HepG2 (cell line): ENCODE measurements around the gene DHRS1. TPM values are rescaled to one million over a fixed set of nuclear protein-coding genes. Genes with fewer than 3 reads are reported as not detected.
A peak's percentile ranks its signal among the peaks of the same experiment; 100 is the strongest.

Experiments
- CBX1 ChIP-seq: IDR thresholded peaks from one replicate; pipeline ENCODE4 v1.6.1; 2016; ENCODE audit warnings: antibody characterized with exemption, low read depth
- DBP ChIP-seq: sonication (generic); formaldehyde crosslinking; IDR thresholded peaks from 2 replicates; pipeline ENCODE4 v1.4.0; 2020; ENCODE audit warnings: missing genetic modification reagents; ENCODE audit errors: not compliant biosample characterization
- DPF2 ChIP-seq: sonication (generic); formaldehyde crosslinking; IDR thresholded peaks from 2 replicates; pipeline ENCODE4 v1.4.0; 2020; ENCODE audit warnings: mild to moderate bottlenecking, low read depth, missing genetic modification reagents, borderline replicate concordance
- ESRRA ChIP-seq: sonication (generic); formaldehyde crosslinking; IDR thresholded peaks from 2 replicates; pipeline ENCODE4 v1.5.1; 2020; ENCODE audit warnings: mild to moderate bottlenecking, low read depth, missing genetic modification reagents
- GMEB2 ChIP-seq: IDR thresholded peaks from 2 replicates; pipeline ENCODE4 v1.6.1; 2016; ENCODE audit warnings: missing biosample characterization, missing genetic modification reagents, low read depth
- GTF3A ChIP-seq: sonication (generic); formaldehyde crosslinking; conservative IDR thresholded peaks from 2 replicates; pipeline ENCODE4 v1.4.0; 2020; ENCODE audit warnings: mild to moderate bottlenecking, missing genetic modification reagents
- KLF15 ChIP-seq: sonication (generic); formaldehyde crosslinking; IDR thresholded peaks from 2 replicates; pipeline ENCODE4 v1.8.1; 2023; ENCODE audit warnings: borderline replicate concordance, mild to moderate bottlenecking, inconsistent platforms, missing genetic modification reagents, mixed read lengths
- KLF9 ChIP-seq: IDR thresholded peaks from 2 replicates; pipeline ENCODE4 v1.6.1; 2016; ENCODE audit warnings: low read depth
- MAFF ChIP-seq: IDR thresholded peaks from 2 replicates; pipeline ENCODE4 v1.6.1; 2011; ENCODE audit warnings: low read depth, low read length, improper control_type of control experiment
- MED8 ChIP-seq: sonication (generic); formaldehyde crosslinking; IDR thresholded peaks from 2 replicates; pipeline ENCODE4 v1.8.1; 2023; ENCODE audit warnings: mild to moderate bottlenecking, missing genetic modification reagents; ENCODE audit not compliant: insufficient replicate concordance
- MIER2 ChIP-seq: IDR thresholded peaks from 2 replicates; pipeline ENCODE4 v1.6.1; 2016; ENCODE audit warnings: missing biosample characterization, missing genetic modification reagents
- NFE2L1 ChIP-seq: sonication (generic); formaldehyde crosslinking; IDR thresholded peaks from 2 replicates; pipeline ENCODE4 v1.4.0; 2020; ENCODE audit warnings: missing genetic modification reagents, mild to moderate bottlenecking, borderline replicate concordance
- NFIC ChIP-seq: IDR thresholded peaks from 2 replicates; pipeline ENCODE4 v1.6.1; 2012; ENCODE audit warnings: mild to moderate bottlenecking, low read length, inconsistent platforms
- SCMH1 ChIP-seq: sonication (generic); formaldehyde crosslinking; IDR thresholded peaks from 2 replicates; pipeline ENCODE4 v1.9.0; 2021; ENCODE audit warnings: missing genetic modification reagents, mild to moderate bottlenecking, borderline replicate concordance
- U2AF2 ChIP-seq: fragments of 200-400 bp; formaldehyde crosslinking; IDR thresholded peaks from 2 replicates; pipeline ENCODE4 v1.6.1; 2017; ENCODE audit warnings: low read depth, mild to moderate bottlenecking, low read length
- ZNF10 ChIP-seq: sonication (generic); formaldehyde crosslinking; IDR thresholded peaks from 2 replicates; pipeline ENCODE4 v1.4.0; 2020; ENCODE audit warnings: mild to moderate bottlenecking, low read depth, missing genetic modification reagents, borderline replicate concordance
- ZNF432 ChIP-seq: sonication (generic); formaldehyde crosslinking; IDR thresholded peaks from 2 replicates; pipeline ENCODE4 v1.5.0; 2020; ENCODE audit warnings: missing genetic modification reagents, mild to moderate bottlenecking, borderline replicate concordance
- ZNF501 ChIP-seq: sonication (generic); formaldehyde crosslinking; IDR thresholded peaks from 2 replicates; pipeline ENCODE4 v1.5.1; 2020; ENCODE audit warnings: mild to moderate bottlenecking, moderate library complexity, missing genetic modification reagents
- ZNF543 ChIP-seq: sonication (generic); formaldehyde crosslinking; IDR thresholded peaks from 2 replicates; pipeline ENCODE4 v1.4.0; 2020; ENCODE audit warnings: mild to moderate bottlenecking, missing genetic modification reagents
- ZNF691 ChIP-seq: sonication (generic); formaldehyde crosslinking; IDR thresholded peaks from 2 replicates; pipeline ENCODE4 v1.4.0; 2020; ENCODE audit warnings: missing genetic modification reagents, low read depth, mild to moderate bottlenecking, borderline replicate concordance
- ZNF749 ChIP-seq: sonication (generic); formaldehyde crosslinking; IDR thresholded peaks from 2 replicates; pipeline ENCODE4 v1.8.0; 2022; ENCODE audit warnings: mild to moderate bottlenecking, missing genetic modification reagents, moderate library complexity, borderline replicate concordance
- ZNF761 ChIP-seq: sonication (generic); formaldehyde crosslinking; conservative IDR thresholded peaks from 2 replicates; pipeline ENCODE4 v1.4.0; 2020; ENCODE audit warnings: mild to moderate bottlenecking, missing genetic modification reagents
- ZNF839 ChIP-seq: sonication (generic); formaldehyde crosslinking; IDR thresholded peaks from 2 replicates; pipeline ENCODE4 v1.4.0; 2020; ENCODE audit warnings: missing genetic modification reagents, mild to moderate bottlenecking, borderline replicate concordance
- polyA plus RNA-seq, 8 experiments: library from polyadenylated mRNA; depleted of rRNA in 3 of 8; stranded (reverse) in 7 of 8; unstranded in 1 of 8; fragments of >200 nt; fragmentation: Illumina TruSeq in 4 of 8; extraction: Trizol in 4 of 8; gene quantifications; 2 replicates each; pipeline versions ENCODE4 v1.2.1 to v1.2.3, GENCODE V29; 2011 to 2016; ENCODE audit warnings: low read depth in 4 of 8, missing spikeins in 1 of 8, mixed read lengths in 1 of 8; ENCODE audit not compliant: insufficient read depth in 1 of 8
- total RNA-seq, 5 experiments: library from RNA; depleted of rRNA; stranded (reverse); fragments of >200 nt; fragmentation: Illumina TruSeq; extraction: Trizol; gene quantifications; 2 replicates each; pipeline ENCODE4 v1.2.3, GENCODE V29; 2016; ENCODE audit warnings: low read depth in 1 of 5
- TF ChIP-seq, protein P1 (sequence below): sonication (generic); formaldehyde crosslinking; IDR thresholded peaks from 2 replicates; pipeline ENCODE4 v1.8.0; 2022; ENCODE audit warnings: missing genetic modification reagents, mild to moderate bottlenecking, moderate library complexity, borderline replicate concordance

The DHRS1 gene
- total and polyA plus RNA-seq, 2 of the 13 experiments (the other 11 are each of a cell fraction or from before 2014, with no cell fraction given), result 49.8 to 60.8 TPM

DNA sequence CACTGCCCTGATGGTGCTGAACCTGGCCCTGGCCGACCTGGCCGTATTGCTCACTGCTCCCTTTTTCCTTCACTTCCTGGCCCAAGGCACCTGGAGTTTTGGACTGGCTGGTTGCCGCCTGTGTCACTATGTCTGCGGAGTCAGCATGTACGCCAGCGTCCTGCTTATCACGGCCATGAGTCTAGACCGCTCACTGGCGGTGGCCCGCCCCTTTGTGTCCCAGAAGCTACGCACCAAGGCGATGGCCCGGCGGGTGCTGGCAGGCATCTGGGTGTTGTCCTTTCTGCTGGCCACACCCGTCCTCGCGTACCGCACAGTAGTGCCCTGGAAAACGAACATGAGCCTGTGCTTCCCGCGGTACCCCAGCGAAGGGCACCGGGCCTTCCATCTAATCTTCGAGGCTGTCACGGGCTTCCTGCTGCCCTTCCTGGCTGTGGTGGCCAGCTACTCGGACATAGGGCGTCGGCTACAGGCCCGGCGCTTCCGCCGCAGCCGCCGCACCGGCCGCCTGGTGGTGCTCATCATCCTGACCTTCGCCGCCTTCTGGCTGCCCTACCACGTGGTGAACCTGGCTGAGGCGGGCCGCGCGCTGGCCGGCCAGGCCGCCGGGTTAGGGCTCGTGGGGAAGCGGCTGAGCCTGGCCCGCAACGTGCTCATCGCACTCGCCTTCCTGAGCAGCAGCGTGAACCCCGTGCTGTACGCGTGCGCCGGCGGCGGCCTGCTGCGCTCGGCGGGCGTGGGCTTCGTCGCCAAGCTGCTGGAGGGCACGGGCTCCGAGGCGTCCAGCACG lies 16.4 kb upstream of the DHRS1 start (continued):
- peak; percentile 86 for TF ChIP-seq ZNF839 (CRISPR knock-in tag)
- peak; percentile 32; the same call in 1 of the 2 replicates for TF ChIP-seq GTF3A
- TF ChIP-seq MAFF, result 0 out of 2 replicates have a peak, but pooled peaks have one; percentile 64
- peak; percentile 98 for TF ChIP-seq ZNF501 (CRISPR knock-in tag)
- peak; percentile 97 for TF ChIP-seq KLF15 (CRISPR knock-in tag)
- TF ChIP-seq, protein P1, sequence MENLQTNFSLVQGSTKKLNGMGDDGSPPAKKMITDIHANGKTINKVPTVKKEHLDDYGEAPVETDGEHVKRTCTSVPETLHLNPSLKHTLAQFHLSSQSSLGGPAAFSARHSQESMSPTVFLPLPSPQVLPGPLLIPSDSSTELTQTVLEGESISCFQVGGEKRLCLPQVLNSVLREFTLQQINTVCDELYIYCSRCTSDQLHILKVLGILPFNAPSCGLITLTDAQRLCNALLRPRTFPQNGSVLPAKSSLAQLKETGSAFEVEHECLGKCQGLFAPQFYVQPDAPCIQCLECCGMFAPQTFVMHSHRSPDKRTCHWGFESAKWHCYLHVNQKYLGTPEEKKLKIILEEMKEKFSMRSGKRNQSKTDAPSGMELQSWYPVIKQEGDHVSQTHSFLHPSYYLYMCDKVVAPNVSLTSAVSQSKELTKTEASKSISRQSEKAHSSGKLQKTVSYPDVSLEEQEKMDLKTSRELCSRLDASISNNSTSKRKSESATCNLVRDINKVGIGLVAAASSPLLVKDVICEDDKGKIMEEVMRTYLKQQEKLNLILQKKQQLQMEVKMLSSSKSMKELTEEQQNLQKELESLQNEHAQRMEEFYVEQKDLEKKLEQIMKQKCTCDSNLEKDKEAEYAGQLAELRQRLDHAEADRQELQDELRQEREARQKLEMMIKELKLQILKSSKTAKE, result no peak
- TF ChIP-seq ZNF432 (CRISPR knock-in tag), result peak; percentile 91; the same call in 1 of the 2 replicates
- TF ChIP-seq DBP, result peak; percentile 99
- TF ChIP-seq MED8 (CRISPR knock-in tag), result peak; percentile 82
- peak; percentile 65; the same call in 1 of the 2 replicates for TF ChIP-seq ZNF10 (CRISPR knock-in tag)
- peak; percentile 98; the same call in 1 of the 2 replicates for TF ChIP-seq ZNF749 (CRISPR knock-in tag)
- TF ChIP-seq ZNF761 (CRISPR knock-in tag), result peak; percentile 98; the same call in 1 of the 2 replicates
- 0 out of 2 replicates have a peak, but pooled peaks have one; percentile 59 for TF ChIP-seq MIER2 (CRISPR knock-in tag)
- peak; percentile 96 for TF ChIP-seq ZNF543 (CRISPR knock-in tag)
- no peak for TF ChIP-seq SCMH1
- TF ChIP-seq NFE2L1, result peak; percentile 93
- TF ChIP-seq GMEB2 (CRISPR knock-in tag), result no peak
- peak; percentile 45 for TF ChIP-seq DPF2 (CRISPR knock-in tag)
- TF ChIP-seq KLF9 (CRISPR knock-in tag), result peak; percentile 93; the same call in 1 of the 2 replicates
- TF ChIP-seq ESRRA (CRISPR knock-in tag), result peak; percentile 91
- TF ChIP-seq ZNF691 (CRISPR knock-in tag), result peak; percentile 96
- TF ChIP-seq U2AF2, result no peak
- no peak for TF ChIP-seq NFIC
- no peak for TF ChIP-seq CBX1
